HPDE6-E6E7 (cell line): ENCODE measurements around the gene LSP1.
"Not testable (repeated sequence)": the region's sequence is repeated elsewhere in the genome, so short reads cannot be mapped to it uniquely, and the experiment has no call there.

Source experiments
- DNase-seq: peaks from one replicate; pipeline ENCODE4 v3.0.0; 2011; ENCODE audit warnings: missing footprints; ENCODE audit errors: extremely low spot score

The LSP1 gene

DNA sequence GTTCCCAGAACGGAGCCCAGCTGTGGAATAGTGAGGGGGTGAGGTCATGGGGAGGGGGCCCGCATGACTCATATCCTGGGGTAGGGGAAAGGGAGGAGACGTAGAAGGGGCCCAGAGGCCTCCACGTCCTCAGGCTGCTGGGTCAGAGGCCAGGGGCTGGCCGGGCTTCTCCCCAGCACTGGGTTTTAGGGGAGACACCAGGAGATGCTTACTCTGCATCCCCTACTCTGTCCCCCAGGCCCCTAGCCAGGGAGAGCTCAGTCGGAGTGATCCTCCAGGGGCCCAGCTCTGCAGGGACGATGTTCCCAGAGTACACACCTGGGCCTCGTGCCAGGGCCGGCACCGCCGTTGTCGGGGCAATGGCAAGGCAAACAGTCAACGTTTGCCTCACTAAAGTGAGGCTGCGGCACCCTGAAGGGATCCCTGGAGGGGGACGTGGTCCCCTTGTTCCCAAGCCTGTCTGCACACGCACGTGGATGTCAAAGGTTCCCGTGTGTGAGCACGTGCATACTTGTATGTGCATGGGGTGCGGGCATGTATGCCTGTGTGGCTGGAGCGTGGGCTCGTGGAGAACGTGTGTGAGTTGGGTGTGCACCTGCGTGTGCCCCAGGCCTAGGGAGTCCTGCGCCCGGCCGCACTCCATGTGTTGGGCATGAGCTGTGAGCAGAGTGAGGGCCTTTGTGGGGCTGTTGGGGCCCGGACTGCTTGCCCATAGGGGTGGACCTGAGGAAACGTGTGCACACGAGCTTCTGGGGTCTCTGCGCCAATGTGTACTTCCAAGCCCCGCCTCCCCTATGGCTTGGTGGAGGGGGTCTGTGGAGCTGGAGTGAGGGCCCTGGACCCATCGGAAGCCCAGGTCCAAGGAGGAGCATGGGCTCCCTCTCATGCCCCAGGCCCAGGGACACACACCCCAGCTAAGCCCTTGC, 24.6 kb downstream of the LSP1 start:
- DNase-seq: no peak

DNA sequence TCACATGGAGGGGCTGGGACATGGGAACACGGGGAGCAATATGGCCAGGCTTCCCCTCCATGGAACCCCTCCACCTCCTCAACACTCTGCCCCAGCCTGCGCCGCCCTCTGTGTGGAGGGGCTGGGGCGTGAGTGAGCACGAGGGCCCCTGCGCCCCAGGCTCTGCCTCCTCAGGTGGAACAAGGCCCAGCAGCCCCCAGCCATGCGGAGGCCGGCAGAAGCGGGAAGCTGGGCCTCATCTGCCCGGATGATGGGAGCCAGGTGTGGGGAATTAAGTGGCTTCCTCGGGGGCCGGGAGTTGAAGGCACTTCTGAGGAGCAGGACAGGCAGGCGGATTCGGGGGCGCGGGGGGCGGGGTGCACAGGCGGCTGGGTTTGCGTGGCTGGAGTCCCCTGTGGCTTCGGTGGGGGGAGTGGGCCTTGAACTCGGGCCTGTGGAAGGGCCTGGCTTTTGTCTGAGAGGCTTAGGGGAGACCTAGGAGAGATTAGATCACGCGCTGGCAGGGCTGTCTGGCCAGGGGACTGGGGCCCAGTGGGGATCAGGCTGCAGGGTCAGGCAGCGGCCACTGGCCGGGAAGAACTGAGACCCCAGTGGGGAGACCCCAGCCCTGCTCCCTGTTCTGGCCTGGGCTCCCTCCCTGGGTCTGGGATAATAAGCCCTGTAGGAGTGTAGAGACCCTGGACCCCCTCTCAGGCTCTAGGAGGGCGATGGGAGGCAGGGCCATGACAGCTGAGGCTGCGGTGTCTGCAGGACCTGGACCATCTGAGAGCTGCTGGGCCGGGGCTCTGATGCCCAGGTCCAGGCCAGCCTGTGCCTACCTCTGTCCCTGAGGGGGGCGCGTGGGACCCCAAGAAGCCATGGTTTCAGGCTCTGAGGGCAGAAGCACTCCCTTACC, 25.5 kb downstream of the LSP1 start:
- DNase-seq: no peak

DNA sequence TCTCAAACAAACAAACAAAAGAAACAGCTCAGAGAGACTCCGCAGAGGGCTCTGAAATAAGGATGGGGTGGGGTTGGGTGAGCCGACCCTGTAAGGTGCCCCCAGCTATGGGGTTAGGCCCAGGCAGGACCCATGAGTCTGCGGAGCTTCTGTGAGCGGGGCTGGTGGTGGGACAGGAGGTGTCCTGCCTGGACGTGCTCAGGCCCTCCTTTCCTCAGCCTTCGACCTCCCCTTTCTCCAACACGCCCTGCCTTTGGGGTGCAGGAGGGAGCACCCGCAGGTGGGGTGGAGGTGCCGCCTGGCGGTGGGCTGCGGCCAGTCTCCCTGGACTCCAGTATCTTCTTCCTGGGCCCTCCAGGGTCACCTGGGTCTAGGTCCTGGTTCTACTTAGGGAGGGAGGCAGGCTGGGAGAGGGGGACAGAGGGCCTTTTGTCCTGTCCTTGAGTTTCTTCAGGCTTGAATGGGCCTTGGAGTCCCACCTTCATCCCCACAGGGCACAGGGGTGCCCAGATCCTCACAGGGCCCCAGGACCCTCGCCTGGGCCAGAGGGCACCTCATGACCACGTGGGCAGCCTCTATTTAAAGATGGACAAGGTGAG, 26.6 kb downstream of the LSP1 start:
- no peak for DNase-seq

- no peak for DNase-seq
Observed at GRCh38 chr11:1879941-1880720, 27.2 kb downstream of the LSP1 start.

DNA sequence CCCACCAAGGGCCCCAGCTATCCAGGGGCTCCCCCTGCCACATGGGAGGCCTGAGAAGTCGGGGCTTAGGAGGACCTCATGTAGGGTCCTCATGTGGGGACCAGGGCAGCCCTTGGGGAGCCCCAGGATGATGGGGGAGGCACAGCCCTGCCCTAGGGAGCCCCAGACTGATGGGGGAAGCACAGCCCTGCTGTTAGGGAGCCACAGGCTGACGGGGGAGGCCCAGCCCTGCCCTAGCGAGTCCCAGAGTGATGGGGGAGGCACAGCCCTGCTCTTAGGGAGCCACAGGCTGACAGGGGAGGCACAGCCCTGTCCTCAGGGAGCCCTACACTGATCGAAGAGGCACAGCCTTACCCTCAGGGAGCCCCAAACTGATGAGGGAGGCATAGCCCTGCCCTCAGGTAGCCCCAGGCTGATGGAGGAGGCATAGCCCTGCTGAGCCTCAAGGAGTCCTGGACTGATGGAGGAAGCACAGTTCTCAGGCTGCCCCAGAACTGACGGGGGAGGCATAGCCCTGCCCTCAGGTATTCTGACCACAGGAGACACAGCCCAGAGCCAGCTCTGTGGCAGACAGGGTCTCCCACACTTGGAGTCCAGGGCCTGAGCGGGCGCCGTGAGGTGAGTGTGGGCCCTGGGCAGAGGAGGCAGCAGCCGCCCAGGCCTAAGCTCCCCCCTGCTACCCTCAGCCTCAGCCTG, 28.0 kb downstream of the LSP1 start:
- DNase-seq: no peak

GRCh38 chr11:1881442-1882264, 28.8 kb downstream of the LSP1 start:
- no peak for DNase-seq

GRCh38 chr11:1882265-1883238, 29.7 kb downstream of the LSP1 start:
- peak; percentile 71 for DNase-seq

DNA sequence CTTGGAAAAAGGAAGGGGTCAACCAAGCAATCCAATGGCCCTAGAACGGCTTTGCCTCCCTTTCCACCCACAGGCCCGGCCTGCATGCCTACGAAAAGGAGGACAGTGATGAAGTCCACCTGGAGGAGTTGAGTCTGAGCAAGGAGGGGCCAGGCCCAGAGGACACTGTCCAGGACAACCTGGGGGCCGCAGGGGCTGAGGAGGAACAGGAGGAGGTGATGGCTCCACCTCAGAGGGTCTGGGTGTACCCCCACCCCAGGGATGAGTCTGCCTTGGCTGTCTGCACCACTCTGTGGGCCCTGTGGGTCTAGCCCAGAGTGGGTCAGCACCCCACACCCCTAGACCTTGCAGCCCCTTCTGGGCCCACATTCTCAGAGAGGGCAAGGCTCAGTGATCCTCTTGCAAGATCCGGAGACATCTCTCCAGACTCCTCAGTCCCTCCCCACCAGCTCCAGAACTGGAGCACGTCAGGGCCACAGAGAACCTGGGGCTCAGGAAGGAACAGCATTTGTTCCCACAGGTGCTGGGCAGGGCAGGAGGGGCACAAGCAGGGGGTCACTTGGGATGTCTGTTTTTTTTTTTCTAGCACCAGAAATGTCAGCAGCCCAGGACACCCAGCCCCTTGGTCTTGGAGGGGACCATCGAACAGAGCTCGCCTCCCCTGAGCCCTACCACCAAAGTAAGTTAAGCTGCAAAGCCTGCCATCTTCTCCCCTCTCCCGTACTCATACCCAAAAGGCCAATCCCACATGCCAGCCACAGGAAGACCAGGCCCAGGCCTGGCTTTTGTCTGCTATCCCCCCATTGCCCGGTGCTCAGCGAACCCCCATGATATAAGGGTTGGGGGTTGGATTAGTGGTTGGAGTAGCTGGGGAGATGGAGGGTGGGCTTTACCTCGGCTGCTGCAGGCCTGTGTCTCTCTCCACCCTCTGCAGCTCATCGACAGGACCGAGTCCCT, 30.7 kb downstream of the LSP1 start:
- DNase-seq: no peak

- DNase-seq: no peak
Observed at GRCh38 chr11:1884303-1884700, 31.4 kb downstream of the LSP1 start.

DNA sequence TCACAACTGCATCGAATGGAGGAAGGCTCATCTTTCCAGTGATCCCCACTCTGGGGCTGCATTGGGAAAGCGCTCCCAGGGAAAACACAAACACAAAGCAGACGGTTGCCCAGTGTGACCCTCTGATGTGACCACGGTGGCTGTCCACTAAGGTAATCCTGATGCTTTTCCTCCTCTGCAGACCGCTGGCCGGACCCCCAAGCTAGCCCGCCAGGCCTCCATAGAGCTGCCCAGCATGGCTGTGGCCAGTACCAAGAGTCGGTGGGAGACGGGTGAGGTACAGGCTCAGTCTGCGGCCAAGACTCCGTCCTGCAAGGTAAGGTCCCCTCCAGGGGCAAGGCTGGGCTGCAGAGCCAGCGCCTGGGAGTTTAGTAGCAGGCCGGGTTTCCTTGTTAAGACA, 33.7 kb downstream of the LSP1 start:
- not testable (repeated sequence) for DNase-seq

DNA sequence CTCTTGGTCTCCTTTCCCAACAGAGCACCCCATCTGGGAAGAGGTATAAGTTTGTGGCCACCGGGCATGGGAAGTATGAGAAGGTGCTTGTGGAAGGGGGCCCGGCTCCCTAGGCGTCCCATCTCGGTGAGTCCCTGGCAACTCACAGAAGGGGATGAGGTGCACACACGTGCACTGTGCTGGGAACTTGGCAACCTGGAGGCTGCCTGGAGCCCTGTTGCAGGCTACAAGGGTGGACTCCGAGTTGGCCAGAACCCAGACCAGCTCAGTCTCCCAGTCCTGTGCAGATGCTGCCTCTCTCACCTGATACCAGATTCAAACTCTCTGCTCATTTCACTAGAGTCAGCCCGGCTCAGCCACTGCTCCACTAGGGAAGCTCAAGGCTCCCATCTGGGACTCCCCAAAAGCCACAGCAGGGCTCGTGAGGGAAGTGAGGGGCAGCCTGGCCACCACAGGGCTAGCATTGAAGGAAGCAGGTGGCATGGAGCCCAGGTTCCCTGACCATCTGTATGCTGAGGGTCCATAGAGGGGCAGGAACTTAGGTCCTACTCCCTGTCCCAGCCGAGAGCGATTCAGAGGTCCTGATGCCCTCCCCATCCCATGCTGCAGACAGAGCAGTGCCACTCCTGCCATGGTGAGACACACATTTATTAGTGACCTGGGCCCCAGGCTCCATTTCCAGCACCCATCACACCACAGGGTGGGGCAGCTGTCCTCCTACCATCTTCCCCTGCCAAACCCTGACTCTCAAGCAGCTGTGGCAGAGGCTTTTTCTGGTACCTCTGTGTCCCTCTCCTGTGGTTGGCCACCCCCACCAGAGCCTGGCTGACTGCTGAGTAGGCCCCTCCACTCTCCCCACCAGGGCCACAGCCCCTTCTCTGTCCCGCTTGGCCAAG, 34.8 kb downstream of the LSP1 start:
- no peak for DNase-seq

DNA sequence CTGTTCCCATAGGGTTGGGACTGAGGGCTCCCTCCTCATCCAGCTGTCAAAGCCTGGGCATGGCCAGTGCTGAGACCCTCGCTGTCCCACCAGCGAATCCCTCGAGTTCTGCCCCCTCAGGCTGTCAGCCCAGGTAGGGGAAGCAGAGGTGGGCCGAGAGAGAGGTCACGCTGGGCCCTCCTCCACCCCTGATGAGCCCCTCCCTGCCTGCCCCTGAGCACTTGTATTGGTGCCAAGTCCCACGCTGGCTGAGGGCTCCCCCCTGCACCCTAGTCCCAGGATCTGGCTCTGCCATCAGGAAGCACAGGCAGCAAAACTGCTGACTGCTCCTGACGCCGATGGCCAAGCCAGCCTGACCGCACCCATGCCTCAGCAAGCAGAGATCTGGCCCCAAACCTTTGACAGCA, 35.5 kb downstream of the LSP1 start:
- no peak for DNase-seq

GRCh38 chr11:1888811-1889210, 35.9 kb downstream of the LSP1 start:
- DNase-seq: no peak

DNA sequence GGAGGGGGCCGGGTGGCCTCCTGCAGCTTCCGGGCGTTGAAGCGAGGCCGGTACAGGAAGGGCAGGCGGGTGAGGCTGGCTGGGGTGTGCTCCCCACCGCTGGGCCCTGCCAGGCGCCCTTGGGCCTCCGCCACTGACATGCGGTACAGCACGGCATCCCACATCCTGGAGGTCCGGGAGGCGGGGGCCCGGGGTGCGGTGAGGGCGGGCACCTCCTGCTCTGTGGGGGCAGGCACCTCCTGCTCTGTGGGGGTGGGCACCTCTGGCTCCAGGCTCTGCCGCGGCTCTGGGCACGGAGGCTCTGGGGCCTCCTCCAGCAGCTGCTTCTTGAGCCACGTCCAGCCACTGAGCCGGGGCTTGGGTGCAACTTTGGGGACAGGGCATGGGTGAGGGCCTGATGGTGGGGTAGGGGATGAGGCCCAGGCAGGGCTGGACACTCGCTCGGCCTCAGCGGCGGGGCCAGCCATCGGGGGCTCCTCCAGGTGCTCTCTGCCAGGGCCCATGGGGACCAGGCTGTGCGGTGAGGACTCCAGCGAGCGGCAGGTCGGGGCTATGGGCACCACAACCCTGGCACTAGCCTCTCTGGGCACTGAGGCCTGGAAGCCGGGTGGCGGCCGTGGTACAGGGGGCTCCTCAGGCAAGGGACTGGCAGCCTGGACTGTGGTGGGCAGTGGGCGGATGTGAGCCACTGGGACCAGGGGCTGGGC, 36.5 kb downstream of the LSP1 start:
- no peak for DNase-seq

DNA sequence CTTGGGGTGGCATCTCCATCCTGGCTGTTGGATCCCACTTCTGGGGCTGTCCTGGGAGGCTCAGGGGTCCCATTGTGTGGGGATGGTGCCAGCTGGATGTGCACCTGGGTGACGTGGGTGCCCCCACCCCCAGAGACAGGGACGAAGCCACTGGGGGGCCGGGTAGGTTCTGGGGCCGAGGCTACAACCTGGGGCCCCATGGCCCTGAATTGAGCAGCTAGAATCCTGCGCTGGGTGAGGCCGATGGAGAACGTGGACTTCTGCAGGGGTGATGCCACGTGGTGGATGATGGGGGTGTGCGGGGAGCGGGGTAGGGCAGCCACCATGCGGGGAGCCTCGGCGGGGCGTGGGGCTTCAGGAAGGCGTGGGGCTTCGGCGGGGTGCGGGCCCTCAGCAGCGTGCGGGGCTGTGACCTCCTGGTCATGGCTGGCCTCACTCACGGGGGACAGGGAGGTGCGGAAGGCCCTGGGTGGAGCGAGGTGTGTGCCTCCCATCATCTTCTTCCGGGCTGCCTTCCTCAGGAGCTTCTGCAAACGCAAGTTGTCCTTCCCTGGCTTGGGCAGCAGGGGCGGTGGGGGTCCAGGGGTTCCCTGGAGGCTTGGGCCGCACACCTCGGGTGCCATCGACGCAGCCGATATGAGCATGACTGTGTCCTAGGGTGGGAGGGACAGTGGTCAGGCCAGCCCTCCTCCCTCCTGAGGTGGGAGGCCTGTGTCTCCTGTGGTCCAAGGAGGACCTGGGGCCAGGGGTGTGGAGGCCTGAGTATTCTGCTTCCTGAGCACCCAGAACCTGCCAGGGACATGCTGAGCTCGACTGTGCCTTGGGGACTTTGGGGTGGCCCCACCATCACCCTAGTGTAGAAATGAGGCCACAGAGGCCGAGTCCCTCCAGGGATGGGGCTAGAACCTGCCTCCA, 37.3 kb downstream of the LSP1 start:
- DNase-seq: no peak
